ENCODE results near the gene RHOC. TPM values are rescaled to one million over a fixed set of nuclear protein-coding genes. Genes with fewer than 3 reads are reported as not detected.

The RHOC gene
- total RNA-seq (2021) (67.9 to 68.9 TPM (median 68.2 TPM) in 3 replicates), Bru-seq, nascent RNA (percentile 66 among the genes with signal in this experiment)
- long read RNA-seq, experiment 1, transcript RHOC-208 (5 exons, 1,355 nt): major isoform, 72 of 123 reads
- long read RNA-seq, experiment 1, transcript RHOC-202 (6 exons, 1,418 nt): minor isoform, 16 of 123 reads
- long read RNA-seq, experiment 1, partial matches to known transcripts: 25 of 123 reads
- long read RNA-seq, experiment 1, other reads (novel, unspliced or antisense): 6 of 123 reads
- long read RNA-seq, experiment 2, transcript RHOC-208 (5 exons, 1,355 nt): major isoform, 34 of 117 reads
- long read RNA-seq, experiment 2, transcript RHOC-202 (6 exons, 1,418 nt): minor isoform, 10 of 117 reads
- long read RNA-seq, experiment 2, partial matches to known transcripts: 60 of 117 reads
- long read RNA-seq, experiment 2, other reads (novel, unspliced or antisense): 12 of 117 reads
- long read RNA-seq, experiment 3, transcript RHOC-202 (6 exons, 1,418 nt): minor isoform, 56 of 324 reads
- long read RNA-seq, experiment 3, transcript RHOC-208 (5 exons, 1,355 nt): major isoform, 225 of 324 reads
- long read RNA-seq, experiment 3, transcript RHOC-206 (6 exons, 888 nt): minor isoform, 5 of 324 reads
- long read RNA-seq, experiment 3, partial matches to known transcripts: 31 of 324 reads
- long read RNA-seq, experiment 3, other reads (novel, unspliced or antisense): 6 of 324 reads

GRCh38 chr1:112706505-112707220 lies at the start of gene RHOC:
TSS of gene RHOC (minus strand) at chr1:112707127. CDS start at chr1:112703799, 3,328 bp downstream.
- TF ChIP-seq NFATC4 (CRISPR knock-in tag; IDR thresholded peaks at IDR 0.05): no peak
- no peak for TF ChIP-seq HMGA2 (CRISPR knock-in tag; IDR thresholded peaks at IDR 0.05)
- no peak for TF ChIP-seq AFF4 (CRISPR knock-in tag; IDR thresholded peaks at IDR 0.05; ENCODE audit: borderline replicate concordance)
- peak; percentile 78 for TF ChIP-seq ZNF423 (CRISPR knock-in tag; IDR thresholded peaks at IDR 0.05)
- no peak for TF ChIP-seq FOXJ3 (CRISPR knock-in tag; IDR thresholded peaks at IDR 0.05; ENCODE audit: borderline replicate concordance)
- TF ChIP-seq ATF1 (CRISPR knock-in tag; IDR thresholded peaks at IDR 0.05): 0 out of 2 replicates have a peak, but pooled peaks have one; percentile 11
- TF ChIP-seq PRDM15 (CRISPR knock-in tag; IDR thresholded peaks at IDR 0.05): peak; percentile 74
- TF ChIP-seq ZNF512 (CRISPR knock-in tag; IDR thresholded peaks at IDR 0.05; ENCODE audit: borderline replicate concordance): 0 out of 2 replicates have a peak, but pooled peaks have one; percentile 23
- no peak for TF ChIP-seq JUN (CRISPR knock-in tag; IDR thresholded peaks at IDR 0.05)
- TF ChIP-seq ZNF317 (CRISPR knock-in tag; IDR thresholded peaks at IDR 0.05; ENCODE audit: borderline replicate concordance, low read depth): 0 out of 2 replicates have a peak, but pooled peaks have one; percentile 14
- no peak for TF ChIP-seq NR3C1 (CRISPR knock-in tag; conservative IDR thresholded peaks at IDR 0.05; ENCODE audit: low read depth)
- H3K36me3 Mint-ChIP-seq: peaks cover 12% of the 10 kb centered on the region
- ChIA-PET CTCF (interaction anchor here (0.5 to 2.8 kb wide), 4 partner anchors 12 to 336 kb away, joined by 3 to 15 read pairs (median 4); a partner anchor contains a TSS), POLR2A (no interaction called here)
- no peak within 1 kb of the TSS for H3K27ac Mint-ChIP-seq
- H3K27me3 Mint-ChIP-seq (ENCODE audit: low read depth): peaks cover 22% of the 10 kb centered on the region
- H3K9me3 Mint-ChIP-seq: no peaks in the 10 kb centered on the region
- DNase-seq (ENCODE audit: low spot score) (peak; percentile 62), ATAC-seq (peak; percentile 27)
- H3K4me1 Mint-ChIP-seq: peaks cover 63% of the 10 kb centered on the region
- peak within 1 kb of the TSS; percentile 73 for H3K4me3 Mint-ChIP-seq
